Adrenal gland (tissue), 5 donors: ENCODE measurements around the gene TSPAN18.

Experiments
- CTCF ChIP-seq, 6 experiments: fragments of 450-650 bp in 4 of 6; fragments of 200-600 bp in 2 of 6; sonication (generic) in 1 of 6; IDR thresholded peaks; 1 replicate in 5 of 6; 2 replicates in 1 of 6; pipeline versions ENCODE4 v1.5.1 to v1.8.0; 2016 to 2021; ENCODE audit warnings: antibody characterized with exemption in 6 of 6, mild to moderate bottlenecking in 2 of 6, moderate library complexity in 1 of 6
- POLR2A ChIP-seq, 2 donors: fragments of 450-650 bp; IDR thresholded peaks; one replicate each; pipeline ENCODE4 v1.6.1; 2017; ENCODE audit warnings: antibody characterized with exemption in 2 of 2, mild to moderate bottlenecking in 2 of 2, moderate library complexity in 1 of 2
- donor health status: DM: no; HTN: no; CAD: no.

GRCh38 chr11:44749189-44749588 is 22.4 kb downstream of the TSPAN18 start:
- TF ChIP-seq POLR2A (IDR thresholded peaks at IDR 0.05) = no peak
- TF ChIP-seq CTCF (IDR thresholded peaks at IDR 0.05) = no peak
